SK-N-SH treated with all-trans-retinoic acid at 6 μM for 48 hours (cell line): ENCODE measurements around the gene SPAG5.

ENCODE experiments used
- ATAC-seq: fragments of 200-7000 bp; cut with Tn5 transposase; 3 replicates; pipeline ENCODE4 v1.9.1; 2020; ENCODE audit warnings: mild to moderate bottlenecking, moderate library complexity
- ARNTL ChIP-seq: fragments of 450-650 bp; formaldehyde crosslinking; IDR thresholded peaks from 2 replicates; pipeline ENCODE4 v1.5.0; 2020; ENCODE audit warnings: low read depth, mild to moderate bottlenecking, moderate library complexity, borderline replicate concordance
- BACH2 ChIP-seq: fragments of 250-450 bp; sonication (Bioruptor Pico); IDR thresholded peaks from 2 replicates; pipeline ENCODE4 v1.9.0; 2021; ENCODE audit warnings: mild to moderate bottlenecking, borderline replicate concordance
- ESRRG ChIP-seq: fragments of 250-450 bp; sonication (Bioruptor Pico); IDR thresholded peaks from 2 replicates; pipeline ENCODE4 v1.6.1; 2021; ENCODE audit warnings: mild to moderate bottlenecking
- GLIS3 ChIP-seq: fragments of 250-450 bp; sonication (Bioruptor Pico); IDR thresholded peaks from 2 replicates; pipeline ENCODE4 v1.5.0; 2020; ENCODE audit warnings: mild to moderate bottlenecking, moderate library complexity
- ISL1 ChIP-seq: fragments of 250-450 bp; sonication (Bioruptor Pico); IDR thresholded peaks from 2 replicates; pipeline ENCODE4 v2.1.2; 2022; ENCODE audit warnings: mild to moderate bottlenecking, moderate library complexity
- OSR1 ChIP-seq: fragments of 250-450 bp; sonication (Bioruptor Pico); IDR thresholded peaks from 2 replicates; pipeline ENCODE4 v1.8.0; 2022; ENCODE audit warnings: moderate library complexity, mild to moderate bottlenecking, inconsistent platforms
- PPARA ChIP-seq: fragments of 250-450 bp; sonication (Bioruptor Pico); IDR thresholded peaks from 2 replicates; pipeline ENCODE4 v1.5.0; 2020; ENCODE audit warnings: mild to moderate bottlenecking, borderline replicate concordance
- RARB ChIP-seq: fragments of 250-450 bp; sonication (Bioruptor Pico); IDR thresholded peaks from 2 replicates; pipeline ENCODE4 v1.8.0; 2021; ENCODE audit warnings: mild to moderate bottlenecking, moderate library complexity
- SNAI2 ChIP-seq: fragments of 250-450 bp; sonication (Bioruptor Pico); IDR thresholded peaks from 2 replicates; pipeline ENCODE4 v1.5.0; 2020; ENCODE audit warnings: mild to moderate bottlenecking, moderate library complexity
- TOX ChIP-seq: fragments of 250-450 bp; sonication (Bioruptor Pico); IDR thresholded peaks from 2 replicates; pipeline ENCODE4 v1.8.0; 2021; ENCODE audit warnings: mild to moderate bottlenecking, moderate library complexity, borderline replicate concordance
- ZC3H10 ChIP-seq: fragments of 250-450 bp; sonication (Bioruptor Pico); IDR thresholded peaks from 2 replicates; pipeline ENCODE4 v1.5.1; 2021; ENCODE audit warnings: mild to moderate bottlenecking, moderate library complexity
- ZFP3 ChIP-seq: fragments of 250-450 bp; sonication (Bioruptor Pico); IDR thresholded peaks from 2 replicates; pipeline ENCODE4 v1.5.0; 2020; ENCODE audit warnings: mild to moderate bottlenecking, moderate library complexity
- ZFP30 ChIP-seq: fragments of 450-650 bp; formaldehyde crosslinking; IDR thresholded peaks from 2 replicates; pipeline ENCODE4 v1.5.0; 2022; ENCODE audit warnings: mild to moderate bottlenecking, moderate library complexity
- ZNF565 ChIP-seq: fragments of 450-650 bp; formaldehyde crosslinking; conservative IDR thresholded peaks from 2 replicates; pipeline ENCODE4 v1.5.0; 2020; ENCODE audit warnings: low read depth, mild to moderate bottlenecking, moderate library complexity
- ZNF70 ChIP-seq: fragments of 450-650 bp; formaldehyde crosslinking; IDR thresholded peaks from 2 replicates; pipeline ENCODE4 v1.5.0; 2020; ENCODE audit warnings: mild to moderate bottlenecking, moderate library complexity
- ZNF8 ChIP-seq: fragments of 450-650 bp; formaldehyde crosslinking; IDR thresholded peaks from 2 replicates; pipeline ENCODE4 v1.5.0; 2020; ENCODE audit warnings: mild to moderate bottlenecking, moderate library complexity
- TF ChIP-seq, protein P1 (sequence below): fragments of 250-450 bp; sonication (Bioruptor Pico); IDR thresholded peaks from 2 replicates; pipeline ENCODE4 v1.5.1; 2021; ENCODE audit warnings: mild to moderate bottlenecking, moderate library complexity
- TF ChIP-seq, protein P2 (sequence below): fragments of 250-450 bp; sonication (Bioruptor Pico); IDR thresholded peaks from 2 replicates; pipeline ENCODE4 v1.8.0; 2020; ENCODE audit warnings: mild to moderate bottlenecking, moderate library complexity, borderline replicate concordance
- TF ChIP-seq, protein P3 (sequence below): fragments of 250-450 bp; sonication (Bioruptor Pico); IDR thresholded peaks from 2 replicates; pipeline ENCODE4 v1.8.0; 2021; ENCODE audit warnings: low read depth, mild to moderate bottlenecking, moderate library complexity, borderline replicate concordance
- TF ChIP-seq, protein P4 (sequence below): fragments of 250-450 bp; sonication (Bioruptor Pico); IDR thresholded peaks from 2 replicates; pipeline ENCODE4 v1.5.0; 2020; ENCODE audit warnings: mild to moderate bottlenecking, moderate library complexity
- TF ChIP-seq, protein P5 (sequence below): fragments of 250-450 bp; sonication (Bioruptor Pico); IDR thresholded peaks from 2 replicates; pipeline ENCODE4 v1.5.1; 2020; ENCODE audit warnings: low read depth, mild to moderate bottlenecking, moderate library complexity

Gene SPAG5

DNA sequence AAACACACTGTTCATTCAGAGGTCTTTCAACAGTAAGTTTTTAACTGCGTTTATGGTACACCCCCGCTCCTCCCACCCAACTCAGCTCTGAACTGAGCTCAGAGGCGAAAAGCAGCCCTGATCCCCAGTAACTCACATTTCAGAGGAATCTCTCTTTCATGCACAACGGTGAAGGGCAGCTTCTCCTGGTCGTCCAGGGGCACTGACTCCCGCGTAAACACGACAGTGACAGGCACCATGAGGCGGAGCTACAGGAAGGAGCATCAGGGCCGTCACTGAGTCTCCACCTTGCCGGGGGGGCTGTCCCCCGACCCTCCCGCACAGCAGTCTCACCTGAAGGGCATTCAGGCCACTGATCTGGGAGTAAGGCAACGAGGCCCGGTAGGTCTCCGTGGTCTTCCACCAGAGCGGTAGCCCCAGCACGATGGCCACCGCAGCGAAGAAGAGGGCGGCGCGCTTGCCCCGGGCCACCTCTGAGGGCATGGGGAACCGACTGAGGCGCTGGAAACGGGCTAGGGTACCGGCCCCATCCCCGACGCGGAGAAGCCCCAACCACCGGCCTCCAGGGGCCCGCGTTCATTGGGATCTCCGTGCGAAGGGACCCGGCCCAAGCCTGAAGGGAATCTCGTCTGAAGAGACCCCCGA lies 28.0 kb downstream of the SPAG5 start:
- peak; percentile 58 for ATAC-seq
- TF ChIP-seq BACH2 (CRISPR knock-in tag) (no peak), ZC3H10 (CRISPR knock-in tag) (no peak), GLIS3 (no peak), ZNF8 (no peak), PPARA (CRISPR knock-in tag) (no peak)
- TF ChIP-seq, protein P1, sequence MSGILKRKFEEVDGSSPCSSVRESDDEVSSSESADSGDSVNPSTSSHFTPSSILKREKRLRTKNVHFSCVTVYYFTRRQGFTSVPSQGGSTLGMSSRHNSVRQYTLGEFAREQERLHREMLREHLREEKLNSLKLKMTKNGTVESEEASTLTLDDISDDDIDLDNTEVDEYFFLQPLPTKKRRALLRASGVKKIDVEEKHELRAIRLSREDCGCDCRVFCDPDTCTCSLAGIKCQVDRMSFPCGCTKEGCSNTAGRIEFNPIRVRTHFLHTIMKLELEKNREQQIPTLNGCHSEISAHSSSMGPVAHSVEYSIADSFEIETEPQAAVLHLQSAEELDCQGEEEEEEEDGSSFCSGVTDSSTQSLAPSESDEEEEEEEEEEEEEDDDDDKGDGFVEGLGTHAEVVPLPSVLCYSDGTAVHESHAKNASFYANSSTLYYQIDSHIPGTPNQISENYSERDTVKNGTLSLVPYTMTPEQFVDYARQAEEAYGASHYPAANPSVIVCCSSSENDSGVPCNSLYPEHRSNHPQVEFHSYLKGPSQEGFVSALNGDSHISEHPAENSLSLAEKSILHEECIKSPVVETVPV (CRISPR knock-in tag) = no peak
- TF ChIP-seq, protein P2, sequence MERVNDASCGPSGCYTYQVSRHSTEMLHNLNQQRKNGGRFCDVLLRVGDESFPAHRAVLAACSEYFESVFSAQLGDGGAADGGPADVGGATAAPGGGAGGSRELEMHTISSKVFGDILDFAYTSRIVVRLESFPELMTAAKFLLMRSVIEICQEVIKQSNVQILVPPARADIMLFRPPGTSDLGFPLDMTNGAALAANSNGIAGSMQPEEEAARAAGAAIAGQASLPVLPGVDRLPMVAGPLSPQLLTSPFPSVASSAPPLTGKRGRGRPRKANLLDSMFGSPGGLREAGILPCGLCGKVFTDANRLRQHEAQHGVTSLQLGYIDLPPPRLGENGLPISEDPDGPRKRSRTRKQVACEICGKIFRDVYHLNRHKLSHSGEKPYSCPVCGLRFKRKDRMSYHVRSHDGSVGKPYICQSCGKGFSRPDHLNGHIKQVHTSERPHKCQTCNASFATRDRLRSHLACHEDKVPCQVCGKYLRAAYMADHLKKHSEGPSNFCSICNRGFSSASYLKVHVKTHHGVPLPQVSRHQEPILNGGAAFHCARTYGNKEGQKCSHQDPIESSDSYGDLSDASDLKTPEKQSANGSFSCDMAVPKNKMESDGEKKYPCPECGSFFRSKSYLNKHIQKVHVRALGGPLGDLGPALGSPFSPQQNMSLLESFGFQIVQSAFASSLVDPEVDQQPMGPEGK (CRISPR knock-in tag) = no peak

DNA sequence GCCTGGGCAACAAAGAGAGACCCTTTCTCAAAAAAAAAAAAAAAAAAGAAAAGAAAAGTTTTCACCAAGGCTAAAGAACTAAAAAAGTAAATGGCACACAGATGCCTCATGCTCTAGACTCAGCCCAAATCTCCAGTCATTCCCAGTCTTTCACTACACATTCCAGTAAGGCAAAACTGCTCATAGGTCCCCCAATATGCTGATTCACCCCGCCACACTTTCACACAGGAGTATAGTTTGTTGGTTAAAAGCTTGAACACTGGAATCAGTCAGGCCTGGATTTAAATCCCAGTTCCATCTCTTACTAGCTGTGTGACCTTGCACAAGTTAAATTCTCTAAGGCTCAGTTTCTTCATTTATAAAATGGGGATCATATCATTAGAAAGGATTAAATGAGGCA lies 29.4 kb downstream of the SPAG5 start:
- TF ChIP-seq RARB (CRISPR knock-in tag) (no peak), ZFP3 (CRISPR knock-in tag) (no peak), ZFP30 (CRISPR knock-in tag) (no peak)
- TF ChIP-seq, protein P1 (CRISPR knock-in tag) = no peak
- TF ChIP-seq, all 23 proteins: peak for 0
- ATAC-seq = no peak

DNA sequence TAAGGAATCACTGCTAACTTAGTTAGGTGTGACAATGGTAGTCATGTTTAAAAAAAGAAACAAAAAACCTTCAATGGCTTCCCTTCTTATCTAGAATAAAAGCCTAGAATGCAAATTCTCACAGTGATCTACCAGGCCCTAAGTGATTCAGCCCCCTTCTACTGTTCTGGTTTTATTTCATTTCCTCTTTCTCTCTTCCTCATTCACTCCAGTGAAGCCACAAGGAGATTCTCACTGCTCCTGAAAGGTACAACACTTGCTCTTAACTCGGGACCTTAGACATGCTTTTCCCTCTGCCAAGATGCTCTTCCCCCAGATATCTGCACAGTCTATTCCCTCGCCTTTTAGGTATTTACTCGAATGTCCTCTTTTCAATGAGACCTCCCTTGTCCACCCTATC lies 31.2 kb downstream of the SPAG5 start:
- TF ChIP-seq ESRRG (no peak), ZFP30 (CRISPR knock-in tag) (no peak), ISL1 (CRISPR knock-in tag) (no peak), ZNF565 (CRISPR knock-in tag) (no peak), ZNF70 (no peak), PPARA (CRISPR knock-in tag) (no peak), SNAI2 (CRISPR knock-in tag) (no peak), ARNTL (CRISPR knock-in tag) (no peak), TOX (CRISPR knock-in tag) (no peak), RARB (CRISPR knock-in tag) (no peak), OSR1 (CRISPR knock-in tag) (no peak), ZC3H10 (CRISPR knock-in tag) (no peak), GLIS3 (no peak), ZNF8 (no peak)
- TF ChIP-seq, protein P1 (CRISPR knock-in tag) = no peak
- TF ChIP-seq, protein P2 (CRISPR knock-in tag) = no peak
- TF ChIP-seq, protein P3, sequence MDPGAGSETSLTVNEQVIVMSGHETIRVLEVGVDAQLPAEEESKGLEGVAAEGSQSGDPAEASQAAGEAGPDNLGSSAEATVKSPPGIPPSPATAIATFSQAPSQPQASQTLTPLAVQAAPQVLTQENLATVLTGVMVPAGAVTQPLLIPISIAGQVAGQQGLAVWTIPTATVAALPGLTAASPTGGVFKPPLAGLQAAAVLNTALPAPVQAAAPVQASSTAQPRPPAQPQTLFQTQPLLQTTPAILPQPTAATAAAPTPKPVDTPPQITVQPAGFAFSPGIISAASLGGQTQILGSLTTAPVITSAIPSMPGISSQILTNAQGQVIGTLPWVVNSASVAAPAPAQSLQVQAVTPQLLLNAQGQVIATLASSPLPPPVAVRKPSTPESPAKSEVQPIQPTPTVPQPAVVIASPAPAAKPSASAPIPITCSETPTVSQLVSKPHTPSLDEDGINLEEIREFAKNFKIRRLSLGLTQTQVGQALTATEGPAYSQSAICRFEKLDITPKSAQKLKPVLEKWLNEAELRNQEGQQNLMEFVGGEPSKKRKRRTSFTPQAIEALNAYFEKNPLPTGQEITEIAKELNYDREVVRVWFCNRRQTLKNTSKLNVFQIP (CRISPR knock-in tag) = no peak
- TF ChIP-seq, protein P4, sequence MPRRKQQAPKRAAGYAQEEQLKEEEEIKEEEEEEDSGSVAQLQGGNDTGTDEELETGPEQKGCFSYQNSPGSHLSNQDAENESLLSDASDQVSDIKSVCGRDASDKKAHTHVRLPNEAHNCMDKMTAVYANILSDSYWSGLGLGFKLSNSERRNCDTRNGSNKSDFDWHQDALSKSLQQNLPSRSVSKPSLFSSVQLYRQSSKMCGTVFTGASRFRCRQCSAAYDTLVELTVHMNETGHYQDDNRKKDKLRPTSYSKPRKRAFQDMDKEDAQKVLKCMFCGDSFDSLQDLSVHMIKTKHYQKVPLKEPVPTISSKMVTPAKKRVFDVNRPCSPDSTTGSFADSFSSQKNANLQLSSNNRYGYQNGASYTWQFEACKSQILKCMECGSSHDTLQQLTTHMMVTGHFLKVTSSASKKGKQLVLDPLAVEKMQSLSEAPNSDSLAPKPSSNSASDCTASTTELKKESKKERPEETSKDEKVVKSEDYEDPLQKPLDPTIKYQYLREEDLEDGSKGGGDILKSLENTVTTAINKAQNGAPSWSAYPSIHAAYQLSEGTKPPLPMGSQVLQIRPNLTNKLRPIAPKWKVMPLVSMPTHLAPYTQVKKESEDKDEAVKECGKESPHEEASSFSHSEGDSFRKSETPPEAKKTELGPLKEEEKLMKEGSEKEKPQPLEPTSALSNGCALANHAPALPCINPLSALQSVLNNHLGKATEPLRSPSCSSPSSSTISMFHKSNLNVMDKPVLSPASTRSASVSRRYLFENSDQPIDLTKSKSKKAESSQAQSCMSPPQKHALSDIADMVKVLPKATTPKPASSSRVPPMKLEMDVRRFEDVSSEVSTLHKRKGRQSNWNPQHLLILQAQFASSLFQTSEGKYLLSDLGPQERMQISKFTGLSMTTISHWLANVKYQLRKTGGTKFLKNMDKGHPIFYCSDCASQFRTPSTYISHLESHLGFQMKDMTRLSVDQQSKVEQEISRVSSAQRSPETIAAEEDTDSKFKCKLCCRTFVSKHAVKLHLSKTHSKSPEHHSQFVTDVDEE (CRISPR knock-in tag) = no peak
- TF ChIP-seq, protein P5, sequence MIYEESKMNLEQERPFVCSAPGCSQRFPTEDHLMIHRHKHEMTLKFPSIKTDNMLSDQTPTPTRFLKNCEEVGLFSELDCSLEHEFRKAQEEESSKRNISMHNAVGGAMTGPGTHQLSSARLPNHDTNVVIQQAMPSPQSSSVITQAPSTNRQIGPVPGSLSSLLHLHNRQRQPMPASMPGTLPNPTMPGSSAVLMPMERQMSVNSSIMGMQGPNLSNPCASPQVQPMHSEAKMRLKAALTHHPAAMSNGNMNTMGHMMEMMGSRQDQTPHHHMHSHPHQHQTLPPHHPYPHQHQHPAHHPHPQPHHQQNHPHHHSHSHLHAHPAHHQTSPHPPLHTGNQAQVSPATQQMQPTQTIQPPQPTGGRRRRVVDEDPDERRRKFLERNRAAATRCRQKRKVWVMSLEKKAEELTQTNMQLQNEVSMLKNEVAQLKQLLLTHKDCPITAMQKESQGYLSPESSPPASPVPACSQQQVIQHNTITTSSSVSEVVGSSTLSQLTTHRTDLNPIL (CRISPR knock-in tag) = no peak
- no peak for ATAC-seq
